NT2/D1 (cell line): Measurements from ENCODE around the gene BICRAL.

Source experiments
- SUZ12 ChIP-seq: IDR thresholded peaks from 2 replicates; pipeline ENCODE4 v1.6.1; 2011; ENCODE audit not compliant: insufficient read length, insufficient read depth; ENCODE audit errors: extremely low read depth
- YY1 ChIP-seq: IDR thresholded peaks from 2 replicates; pipeline ENCODE4 v1.6.1; 2011; ENCODE audit not compliant: insufficient read length, insufficient read depth
- ZNF274 ChIP-seq: IDR thresholded peaks from 2 replicates; pipeline ENCODE4 v1.6.1; 2011; ENCODE audit warnings: mild to moderate bottlenecking, low read depth, low read length

DNA sequence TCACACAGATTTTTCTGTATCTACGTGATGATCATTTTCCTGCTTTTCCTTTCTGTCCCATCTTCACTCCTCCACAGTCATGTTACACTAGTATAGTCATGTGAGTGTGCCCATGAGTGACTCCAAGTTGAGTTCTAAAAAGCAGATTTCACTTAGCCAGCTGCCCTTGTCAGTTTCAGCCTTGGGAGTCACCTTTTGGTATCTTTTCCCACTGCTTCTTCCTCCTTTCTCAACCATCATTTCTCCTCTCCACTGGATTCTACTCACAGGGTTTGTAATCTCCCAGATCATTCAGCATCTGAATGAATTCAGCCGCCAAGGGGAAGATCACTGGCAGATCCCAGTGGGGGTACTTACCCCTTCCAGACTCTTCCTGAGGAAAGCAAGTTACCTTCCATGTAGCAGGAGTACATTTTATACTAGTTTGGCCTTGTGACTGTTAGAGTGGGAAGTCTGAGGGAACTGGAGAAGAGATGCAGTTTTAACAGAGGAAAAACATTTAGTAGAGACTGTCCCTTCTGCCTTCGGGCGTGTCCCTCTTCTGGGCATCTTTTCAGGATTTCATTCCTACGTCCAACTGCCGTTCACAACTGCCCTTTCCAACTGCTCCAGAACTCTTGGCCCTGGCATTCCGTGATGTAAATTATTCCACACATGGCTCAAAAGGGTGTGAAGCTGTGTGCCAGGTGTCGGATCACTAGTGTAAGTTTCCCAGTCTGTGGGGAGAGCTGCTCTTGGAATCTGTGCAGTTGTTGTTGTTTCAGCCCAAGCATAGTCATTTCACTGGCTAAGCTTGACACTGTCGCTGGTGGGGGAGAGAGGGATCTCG is 38.9 kb downstream of the BICRAL start:
- TF ChIP-seq ZNF274 (no peak), YY1 (no peak), SUZ12 (no peak)
